ENCODE measurements around the gene TLR5. TPM values are rescaled to one million over a fixed set of nuclear protein-coding genes. Genes with fewer than 3 reads are reported as not detected.

Gene TLR5
- total RNA-seq, 4 donors from 2014 or later = 8.2 to 14.5 (median 12.3) TPM

- H3K4me3 ChIP-seq = peak overlapping the region; percentile 68
- H3K27me3 ChIP-seq = no peaks in the 10 kb centered on the region
- DNase-seq (ENCODE audit: low spot score in 2 of 2) = no peak
- no peaks in the 10 kb centered on the region for H3K9me3 ChIP-seq
- 79% methylated on average over 11 of the region's 11 CpGs for WGBS
- H3K4me1 ChIP-seq = peaks cover 55% of the 10 kb centered on the region
- peak overlapping the region; percentile 80 for H3K27ac ChIP-seq
- H3K36me3 ChIP-seq = no peaks in the 10 kb centered on the region
- no peak for TF ChIP-seq POLR2AphosphoS5 (IDR thresholded peaks at IDR 0.05)
- TF ChIP-seq EP300 (IDR thresholded peaks at IDR 0.05) = no peak
- no peak for TF ChIP-seq POLR2A (IDR thresholded peaks at IDR 0.05)
- TF ChIP-seq, protein P1, sequence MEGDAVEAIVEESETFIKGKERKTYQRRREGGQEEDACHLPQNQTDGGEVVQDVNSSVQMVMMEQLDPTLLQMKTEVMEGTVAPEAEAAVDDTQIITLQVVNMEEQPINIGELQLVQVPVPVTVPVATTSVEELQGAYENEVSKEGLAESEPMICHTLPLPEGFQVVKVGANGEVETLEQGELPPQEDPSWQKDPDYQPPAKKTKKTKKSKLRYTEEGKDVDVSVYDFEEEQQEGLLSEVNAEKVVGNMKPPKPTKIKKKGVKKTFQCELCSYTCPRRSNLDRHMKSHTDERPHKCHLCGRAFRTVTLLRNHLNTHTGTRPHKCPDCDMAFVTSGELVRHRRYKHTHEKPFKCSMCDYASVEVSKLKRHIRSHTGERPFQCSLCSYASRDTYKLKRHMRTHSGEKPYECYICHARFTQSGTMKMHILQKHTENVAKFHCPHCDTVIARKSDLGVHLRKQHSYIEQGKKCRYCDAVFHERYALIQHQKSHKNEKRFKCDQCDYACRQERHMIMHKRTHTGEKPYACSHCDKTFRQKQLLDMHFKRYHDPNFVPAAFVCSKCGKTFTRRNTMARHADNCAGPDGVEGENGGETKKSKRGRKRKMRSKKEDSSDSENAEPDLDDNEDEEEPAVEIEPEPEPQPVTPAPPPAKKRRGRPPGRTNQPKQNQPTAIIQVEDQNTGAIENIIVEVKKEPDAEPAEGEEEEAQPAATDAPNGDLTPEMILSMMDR (IDR thresholded peaks at IDR 0.05) = no peak
These were observed 779 bp downstream of the TLR5 start for GRCh38 chr1:223142269-223142668.

DNA sequence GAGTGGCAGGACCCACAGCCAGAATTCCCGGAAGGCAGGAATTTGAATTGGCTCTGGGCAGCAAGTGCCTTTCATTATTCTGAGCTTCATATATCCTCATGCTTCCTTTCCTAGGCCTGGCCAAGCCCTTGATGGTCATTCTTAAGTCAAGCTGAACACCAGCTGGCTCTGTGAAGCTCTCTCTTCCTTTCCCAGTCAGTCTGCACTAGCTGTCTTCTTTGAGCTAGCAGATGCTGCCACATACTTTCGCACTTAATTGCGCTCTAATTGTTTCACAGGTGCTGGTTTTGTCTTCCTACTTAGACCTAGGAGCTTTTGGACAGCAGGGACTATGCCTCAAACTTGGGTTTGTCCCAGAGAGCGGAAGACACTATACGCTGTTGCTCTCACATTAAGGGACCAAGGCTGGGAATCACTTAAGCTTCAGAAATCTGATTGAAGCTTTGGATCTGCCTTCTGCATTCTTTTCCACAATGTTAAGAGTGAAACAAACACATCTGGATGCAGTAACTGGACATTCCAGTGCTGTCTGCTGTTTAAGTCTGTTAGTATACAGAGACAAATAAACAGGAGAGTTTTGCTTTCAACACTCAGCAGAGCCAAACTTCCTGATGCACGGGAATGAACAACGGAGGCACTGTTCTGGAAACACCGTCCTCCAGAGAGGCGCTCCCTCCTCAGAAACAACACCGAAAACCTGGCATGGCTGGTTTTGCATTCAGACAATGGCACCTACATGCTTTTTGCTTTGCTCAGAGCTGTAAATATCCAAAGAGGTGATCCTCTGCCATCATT lies 2.2 kb downstream of the TLR5 start:
- WGBS = 39% methylated on average over 10 of the region's 10 CpGs
- H3K27ac ChIP-seq = peak overlapping the region; percentile 80
- TF ChIP-seq EP300 (IDR thresholded peaks at IDR 0.05) = no peak
- TF ChIP-seq, protein P1 (IDR thresholded peaks at IDR 0.05) = no peak
- no peak for TF ChIP-seq POLR2A (IDR thresholded peaks at IDR 0.05)
- TF ChIP-seq POLR2AphosphoS5 (IDR thresholded peaks at IDR 0.05) = no peak

DNA sequence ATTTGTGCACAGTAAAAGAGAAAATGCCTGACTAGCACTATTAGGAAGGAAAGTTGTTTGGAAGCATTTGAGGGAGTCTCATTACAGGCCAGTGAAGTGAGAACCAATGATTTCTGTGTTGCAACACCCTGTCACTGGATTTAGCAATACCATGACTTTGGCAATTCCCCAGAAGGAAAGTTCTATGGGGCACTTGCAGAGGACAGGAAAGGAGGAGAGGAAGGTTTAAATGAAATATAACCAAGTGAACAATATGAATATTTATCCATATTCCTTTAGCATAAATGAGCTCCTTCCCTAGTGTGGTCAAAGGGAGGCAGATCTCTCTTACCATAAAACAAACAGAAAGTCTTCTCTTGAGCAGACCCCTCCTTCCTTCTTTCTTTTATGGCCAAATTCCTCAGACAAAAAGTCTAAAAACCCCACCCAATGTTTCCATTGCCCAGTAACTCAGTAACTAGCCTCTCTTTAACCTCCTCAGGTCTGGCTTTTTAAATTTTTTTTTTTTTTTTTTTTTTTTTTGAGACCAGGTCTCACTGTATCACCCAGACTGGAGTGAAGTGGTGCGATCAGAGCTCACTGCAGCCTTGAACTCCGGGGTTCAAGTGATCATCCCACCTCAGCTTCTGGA lies 5.5 kb downstream of the TLR5 start:
- no peaks in the 10 kb centered on the region for H3K9me3 ChIP-seq
- TF ChIP-seq EP300 (IDR thresholded peaks at IDR 0.05) = no peak
- TF ChIP-seq, protein P1 (IDR thresholded peaks at IDR 0.05) = no peak
- peak in 2 of 3 donors; percentile 81 to 90 for TF ChIP-seq POLR2AphosphoS5 (IDR thresholded peaks at IDR 0.05)
- TF ChIP-seq POLR2A (IDR thresholded peaks at IDR 0.05) = no peak
- WGBS = 86% methylated on average over 2 of the region's 2 CpGs
- DNase-seq (ENCODE audit: low spot score in 2 of 2) = no peak
- no peaks in the 10 kb centered on the region for H3K27me3 ChIP-seq
- peak overlapping the region; percentile 49 for H3K27ac ChIP-seq
- H3K36me3 ChIP-seq = no peaks in the 10 kb centered on the region
- no peak overlapping the region for H3K4me3 ChIP-seq
- peaks cover 75% of the 10 kb centered on the region for H3K4me1 ChIP-seq

More for the DNA sequence above, 2.2 kb downstream of the TLR5 start:
- Histone ChIP-seq H3K27me3 (no peaks in the 10 kb centered on the region), H3K4me1 (peaks cover 70% of the 10 kb centered on the region), H3K9me3 (no peaks in the 10 kb centered on the region), H3K36me3 (no peaks in the 10 kb centered on the region), H3K4me3 (peak overlapping the region; percentile 17)
- no peak for DNase-seq (ENCODE audit: low spot score in 2 of 2)

GRCh38 chr1:223136086-223136485 lies 7.0 kb downstream of the TLR5 start:
- Histone ChIP-seq H3K4me3 (no peak overlapping the region), H3K36me3 (no peaks in the 10 kb centered on the region), H3K27ac (peak overlapping the region; percentile 79), H3K9me3 (no peaks in the 10 kb centered on the region), H3K4me1 (peaks cover 60% of the 10 kb centered on the region), H3K27me3 (no peaks in the 10 kb centered on the region)
- DNase-seq (ENCODE audit: low spot score in 2 of 2) = no peak
- TF ChIP-seq EP300 (IDR thresholded peaks at IDR 0.05) = no peak
- no peak for TF ChIP-seq POLR2A (IDR thresholded peaks at IDR 0.05)
- TF ChIP-seq, protein P1 (IDR thresholded peaks at IDR 0.05) = no peak
- 86% methylated on average over 1 of the region's 2 CpGs for WGBS
